RWPE1 (cell line): ENCODE measurements around the gene IRF5.

Source experiments
- CTCF ChIA-PET: fragments of 350-600 bp; sonication (Branson Sonifier 250); formaldehyde crosslinking; extraction: SDS; loops from one replicate; lab custom pipeline; 2021; lab: Yijun Ruan, JAX
- POLR2A ChIA-PET: fragments of 400-600 bp; formaldehyde crosslinking; extraction: SDS; loops from one replicate; lab custom pipeline; 2020; ENCODE audit warnings: antibody characterized with exemption; ENCODE audit not compliant: low non-redundant PET; lab: Yijun Ruan, JAX
- DNase-seq: peaks from one replicate; pipeline ENCODE4 v3.0.0; 2012; ENCODE audit warnings: low spot score
- H3K27ac ChIP-seq: fragments of 450-650 bp; 2 replicates; pipeline ENCODE4 v1.5.1; 2017
- TF ChIP-seq, protein P1 (sequence below): fragments of 450-650 bp; conservative IDR thresholded peaks from 2 replicates; pipeline ENCODE4 v1.5.1; 2017; ENCODE audit warnings: low read depth, mild to moderate bottlenecking

The IRF5 gene

DNA sequence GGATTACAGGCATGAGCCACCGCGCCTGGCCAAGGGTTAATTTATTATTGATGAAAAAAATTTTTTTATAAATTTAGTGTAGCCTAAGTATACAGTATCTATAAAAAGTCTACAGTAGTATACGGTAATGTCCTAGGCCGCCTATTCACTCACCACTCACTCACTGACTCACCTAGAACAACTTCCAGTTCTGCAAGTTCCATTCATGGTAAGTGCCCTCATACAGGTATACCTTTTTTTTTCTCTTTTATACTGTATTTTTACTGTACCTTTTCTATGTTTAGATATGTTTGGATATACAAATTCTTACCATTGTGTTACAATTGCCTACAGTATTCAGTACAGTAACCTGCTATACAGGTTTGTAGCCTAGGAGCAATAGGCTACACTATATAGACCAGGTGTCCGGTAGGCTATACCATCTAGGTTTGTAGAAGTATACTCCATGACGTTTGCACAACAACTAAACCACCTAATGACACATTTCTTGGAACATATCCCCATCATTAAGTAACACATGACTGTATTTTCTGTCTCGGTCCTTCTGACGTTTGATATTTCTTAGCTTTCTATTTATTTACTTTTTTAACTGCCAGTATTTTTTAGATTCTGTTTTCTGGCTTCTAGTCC lies 23.4 kb downstream of the IRF5 start:
- no peak for DNase-seq
- no peak overlapping the region for H3K27ac ChIP-seq
- ChIA-PET CTCF (no interaction called here), POLR2A (no interaction called here)
- TF ChIP-seq, protein P1, sequence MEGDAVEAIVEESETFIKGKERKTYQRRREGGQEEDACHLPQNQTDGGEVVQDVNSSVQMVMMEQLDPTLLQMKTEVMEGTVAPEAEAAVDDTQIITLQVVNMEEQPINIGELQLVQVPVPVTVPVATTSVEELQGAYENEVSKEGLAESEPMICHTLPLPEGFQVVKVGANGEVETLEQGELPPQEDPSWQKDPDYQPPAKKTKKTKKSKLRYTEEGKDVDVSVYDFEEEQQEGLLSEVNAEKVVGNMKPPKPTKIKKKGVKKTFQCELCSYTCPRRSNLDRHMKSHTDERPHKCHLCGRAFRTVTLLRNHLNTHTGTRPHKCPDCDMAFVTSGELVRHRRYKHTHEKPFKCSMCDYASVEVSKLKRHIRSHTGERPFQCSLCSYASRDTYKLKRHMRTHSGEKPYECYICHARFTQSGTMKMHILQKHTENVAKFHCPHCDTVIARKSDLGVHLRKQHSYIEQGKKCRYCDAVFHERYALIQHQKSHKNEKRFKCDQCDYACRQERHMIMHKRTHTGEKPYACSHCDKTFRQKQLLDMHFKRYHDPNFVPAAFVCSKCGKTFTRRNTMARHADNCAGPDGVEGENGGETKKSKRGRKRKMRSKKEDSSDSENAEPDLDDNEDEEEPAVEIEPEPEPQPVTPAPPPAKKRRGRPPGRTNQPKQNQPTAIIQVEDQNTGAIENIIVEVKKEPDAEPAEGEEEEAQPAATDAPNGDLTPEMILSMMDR: no peak

DNA sequence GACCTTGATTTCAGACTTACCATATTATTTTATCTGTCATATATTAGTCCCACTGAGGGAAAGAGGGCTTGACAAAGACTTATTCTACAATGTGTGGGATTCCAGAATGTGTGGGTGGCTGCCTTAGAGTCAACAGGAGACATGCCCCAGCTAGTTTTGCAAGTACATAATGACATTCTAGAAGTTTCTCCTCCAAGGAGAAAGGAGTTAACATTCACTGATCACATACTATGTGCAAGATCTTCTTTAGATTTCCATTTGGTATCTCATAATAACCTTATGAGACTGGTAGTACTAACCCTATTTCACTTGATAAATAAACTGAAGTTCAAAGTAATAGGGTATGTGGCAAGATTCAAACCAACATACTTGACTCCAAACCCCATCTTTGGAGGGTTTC lies 25.2 kb downstream of the IRF5 start:
- POLR2A ChIA-PET: no interaction called here
- peak; percentile 16 for DNase-seq
- TF ChIP-seq, protein P1: no peak
- no peak overlapping the region for H3K27ac ChIP-seq
- CTCF ChIA-PET: no interaction called here

DNA sequence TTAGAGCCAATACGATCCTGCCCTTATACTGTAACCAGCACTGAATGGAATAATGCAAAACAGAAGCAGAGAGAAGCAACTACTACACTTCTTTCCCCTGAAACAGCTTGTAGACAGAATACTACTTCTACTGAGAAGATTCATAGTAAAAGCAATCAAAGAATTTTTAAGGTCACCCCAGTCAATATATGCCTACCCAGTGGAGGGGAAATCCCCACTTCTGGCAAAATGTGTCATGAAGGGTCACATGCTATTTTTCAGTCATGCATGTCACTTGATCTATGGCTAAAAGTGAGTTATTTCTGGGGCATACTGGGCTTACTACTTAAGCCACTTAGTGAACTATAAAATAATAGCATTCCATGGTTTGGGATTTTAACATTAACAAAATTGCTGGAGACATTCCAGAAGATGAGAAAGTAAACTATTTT lies 25.6 kb downstream of the IRF5 start:
- ChIA-PET CTCF (interaction anchor here (0.6 kb wide), 1 partner anchor 156 kb away, joined by 3 read pairs; no protein-coding TSS in a partner anchor), POLR2A (no interaction called here)
- no peak overlapping the region for H3K27ac ChIP-seq
- TF ChIP-seq, protein P1: no peak
- no peak for DNase-seq

DNA sequence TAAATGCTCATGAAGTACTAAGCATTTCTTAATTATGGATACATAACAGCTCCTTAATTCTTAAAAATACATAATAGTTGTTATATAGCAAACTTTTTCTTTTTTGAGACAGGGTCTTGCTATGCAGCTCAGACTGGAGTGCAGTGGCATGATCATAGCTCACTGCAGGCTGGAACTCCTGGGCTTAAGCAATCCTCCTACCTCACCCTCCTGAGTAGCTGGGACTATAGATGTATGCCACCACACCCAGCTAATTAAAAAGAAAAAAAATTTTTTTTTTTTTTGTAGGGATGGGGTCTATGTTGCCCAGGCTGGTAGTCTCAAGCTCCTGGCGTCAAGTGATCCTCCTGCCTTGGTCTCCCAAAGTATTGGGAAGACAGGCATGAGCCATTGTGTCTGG lies 30.9 kb downstream of the IRF5 start:
- no peak for DNase-seq
- CTCF ChIA-PET: no interaction called here
- TF ChIP-seq, protein P1: no peak
- H3K27ac ChIP-seq: no peak overlapping the region
- POLR2A ChIA-PET: no interaction called here

DNA sequence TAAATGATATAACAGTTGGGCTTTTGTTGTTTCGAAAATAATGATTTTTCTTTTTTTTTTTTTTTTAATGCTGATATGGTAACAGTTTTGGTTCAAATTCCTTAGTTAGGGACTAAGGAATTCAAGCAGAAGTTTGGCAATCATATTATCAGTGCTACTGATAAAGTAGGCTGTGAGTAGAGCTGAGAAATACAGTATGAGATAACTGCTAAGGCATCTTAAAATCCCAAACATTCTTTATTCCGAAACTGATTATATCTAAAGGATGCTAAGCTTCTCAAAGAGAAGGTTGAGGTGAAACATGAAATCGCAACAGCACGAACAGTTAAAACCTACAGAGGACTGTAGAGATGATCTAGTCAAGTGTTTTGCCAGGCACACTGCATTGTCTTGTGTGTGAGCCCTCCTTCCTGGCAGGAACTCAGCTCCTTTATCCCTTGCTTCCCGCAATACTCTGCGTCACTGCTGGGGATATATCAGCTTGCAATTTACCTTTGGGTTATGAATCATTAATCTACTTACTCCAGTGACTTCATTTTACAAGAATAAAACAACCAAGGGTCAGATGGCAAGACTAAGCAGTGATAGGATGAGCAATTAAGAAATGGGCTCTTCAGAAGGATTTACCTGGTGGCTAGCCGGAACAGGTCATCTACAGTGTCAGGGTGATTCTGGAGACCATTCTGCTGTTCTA lies 36.7 kb downstream of the IRF5 start:
- POLR2A ChIA-PET: no interaction called here

DNA sequence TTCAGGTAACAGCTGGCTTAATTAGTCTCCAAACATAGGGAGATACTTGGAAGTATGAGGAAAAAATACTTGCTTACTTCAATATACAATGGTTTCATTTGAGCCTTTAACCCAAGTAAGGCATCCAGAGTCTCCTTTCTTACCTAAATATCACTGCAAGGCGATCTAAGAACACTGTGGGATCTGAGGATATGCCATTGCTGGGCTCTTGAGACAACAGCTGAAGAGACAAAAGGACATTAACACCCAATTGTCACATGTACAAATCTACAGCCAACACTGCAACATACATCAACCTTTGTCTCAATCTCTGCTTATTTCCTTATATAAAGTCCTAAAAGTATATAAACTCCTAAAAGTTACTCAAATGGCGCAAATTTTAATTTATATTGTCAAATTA lies 44.4 kb downstream of the IRF5 start:
- TF ChIP-seq, protein P1: no peak
- no peak for DNase-seq
- ChIA-PET POLR2A (no interaction called here), CTCF (no interaction called here)
- H3K27ac ChIP-seq: no peak overlapping the region

More for the DNA sequence above, 36.7 kb downstream of the IRF5 start:
- CTCF ChIA-PET: no interaction called here
- TF ChIP-seq, protein P1: no peak
- H3K27ac ChIP-seq: no peak overlapping the region
- no peak for DNase-seq
